GM18507 (cell line): ENCODE measurements around the gene RNU6-7.

Experiments
- DNase-seq: peaks from one replicate; pipeline ENCODE4 v3.0.0; 2011; ENCODE audit warnings: low read depth; ENCODE audit not compliant: insufficient read length; ENCODE audit errors: extremely low spot score
- FAIRE-seq: peaks from 2 replicates; lab custom pipeline; 2011; peaks lifted over from hg19 to GRCh38; lab: Jason Lieb, UNC

Gene RNU6-7

GRCh38 chr14:32201816-32202490, at the start of gene RNU6-7:
TSS of gene RNU6-7 (plus strand) at chr14:32202045.
- FAIRE-seq = no peak
- no peak for DNase-seq

DNA sequence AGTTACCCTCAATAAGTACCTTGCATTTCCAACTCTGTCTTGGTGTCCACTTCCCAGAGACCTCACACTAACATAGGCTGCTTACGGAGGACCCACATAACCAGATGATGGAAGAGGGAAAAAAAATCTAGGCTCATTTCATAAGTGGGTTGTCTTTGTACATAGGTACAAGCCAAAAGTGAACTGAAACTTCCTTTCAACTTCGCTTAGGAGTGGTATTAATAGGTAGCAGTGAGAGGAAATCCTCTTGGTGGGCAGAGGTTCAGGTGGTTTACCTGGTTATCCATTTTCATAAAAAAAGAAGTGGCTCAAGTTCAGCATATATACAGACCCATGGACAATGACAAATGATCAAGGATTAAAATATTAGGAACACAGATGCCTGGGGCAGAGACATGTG, 35.8 kb upstream of the RNU6-7 start:
- DNase-seq = no peak
- FAIRE-seq = no peak

- no peak for DNase-seq
- FAIRE-seq = no peak
Measured at GRCh38 chr14:32166924-32167323, 34.9 kb upstream of the RNU6-7 start.

GRCh38 chr14:32167907-32168306, 33.9 kb upstream of the RNU6-7 start:
- DNase-seq = no peak
- no peak for FAIRE-seq

- no peak for DNase-seq
- no peak for FAIRE-seq
Measured at GRCh38 chr14:32169191-32169590, 32.7 kb upstream of the RNU6-7 start.

DNA sequence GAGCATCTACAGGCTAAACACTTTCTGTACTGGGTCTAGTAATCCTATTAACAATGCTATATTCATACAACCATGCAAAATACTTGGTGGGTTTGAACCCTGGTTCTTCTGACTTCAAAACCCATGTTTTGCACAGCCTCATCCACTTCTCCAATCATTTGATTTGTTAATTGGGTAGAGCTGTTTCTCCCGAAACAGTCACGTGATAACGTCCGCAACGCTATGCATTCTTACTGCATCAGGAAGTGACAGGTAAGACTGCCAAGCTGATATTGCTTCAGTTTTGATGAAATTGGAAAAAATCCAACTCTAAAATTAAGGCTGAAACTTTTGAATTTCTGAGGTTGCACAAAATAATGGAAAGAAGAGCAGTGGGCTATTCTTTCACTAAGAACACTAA, 30.4 kb upstream of the RNU6-7 start:
- no peak for DNase-seq
- FAIRE-seq = no peak

GRCh38 chr14:32183151-32184058, 18.4 kb upstream of the RNU6-7 start:
- FAIRE-seq (no peak), DNase-seq (no peak)

DNA sequence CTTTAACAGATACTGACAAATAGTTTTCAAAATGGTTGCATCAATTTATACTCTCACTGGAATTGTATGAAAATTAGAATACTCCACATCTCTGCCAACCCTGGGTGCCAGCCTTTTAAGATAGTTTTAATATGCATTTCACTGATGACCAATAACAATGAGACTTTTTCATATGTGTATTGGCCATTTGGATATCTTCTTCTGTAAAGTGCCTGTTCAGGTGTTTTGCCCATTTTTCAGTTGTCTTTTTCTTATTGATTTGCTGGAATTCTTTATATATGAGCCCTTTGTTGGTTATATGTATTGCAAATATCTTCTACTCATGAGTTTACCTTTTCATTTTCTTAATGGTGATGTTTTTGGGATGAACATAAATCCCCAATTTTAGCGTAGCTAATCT, 16.7 kb upstream of the RNU6-7 start:
- DNase-seq = no peak
- FAIRE-seq = no peak

- DNase-seq = no peak
- FAIRE-seq = peak; percentile 15
Measured at GRCh38 chr14:32186248-32186647, 15.6 kb upstream of the RNU6-7 start.

- DNase-seq = no peak
- no peak for FAIRE-seq
Measured at GRCh38 chr14:32189811-32190210, 12.0 kb upstream of the RNU6-7 start.

DNA sequence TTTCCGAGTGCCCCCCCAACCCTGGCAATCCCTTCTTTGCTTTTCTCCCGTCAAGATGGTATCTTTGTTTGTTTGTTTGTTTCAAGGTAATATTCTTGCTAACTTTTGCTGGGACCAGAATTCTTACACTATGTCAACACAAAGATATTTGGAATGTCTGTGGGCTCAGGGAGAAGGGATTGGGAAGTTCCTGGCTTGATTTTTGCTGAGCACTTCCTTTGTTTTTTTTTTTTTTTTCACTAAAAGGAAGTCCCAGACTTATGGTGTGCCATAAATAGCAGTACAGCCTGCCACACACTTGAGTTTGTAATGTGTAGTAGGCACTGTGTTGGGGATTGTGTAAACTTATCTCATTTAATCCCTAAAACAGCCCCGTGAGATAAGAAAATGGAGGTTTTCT, 11.2 kb upstream of the RNU6-7 start:
- DNase-seq (no peak), FAIRE-seq (no peak)

- DNase-seq (no peak), FAIRE-seq (no peak)
Measured at GRCh38 chr14:32192712-32193373, 9.0 kb upstream of the RNU6-7 start.

DNA sequence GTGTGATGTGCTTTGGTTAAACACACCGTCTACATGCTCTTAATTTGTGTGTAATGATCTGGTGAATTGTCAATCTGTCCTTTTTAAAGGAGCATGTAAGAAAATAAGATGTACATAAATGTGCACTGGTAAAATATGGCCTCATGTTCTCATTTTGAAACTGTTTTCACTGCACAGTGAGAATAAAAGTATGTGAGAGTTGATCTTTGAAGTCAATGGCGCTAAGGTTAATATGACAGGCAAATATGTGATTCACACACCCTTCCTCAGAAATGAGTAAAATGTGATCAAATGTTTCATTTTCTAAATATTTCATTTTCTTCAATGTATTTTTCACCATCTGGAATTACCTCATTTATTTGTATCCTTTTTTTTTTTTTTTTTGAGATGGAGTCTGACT, 8.3 kb upstream of the RNU6-7 start:
- FAIRE-seq = no peak

DNA sequence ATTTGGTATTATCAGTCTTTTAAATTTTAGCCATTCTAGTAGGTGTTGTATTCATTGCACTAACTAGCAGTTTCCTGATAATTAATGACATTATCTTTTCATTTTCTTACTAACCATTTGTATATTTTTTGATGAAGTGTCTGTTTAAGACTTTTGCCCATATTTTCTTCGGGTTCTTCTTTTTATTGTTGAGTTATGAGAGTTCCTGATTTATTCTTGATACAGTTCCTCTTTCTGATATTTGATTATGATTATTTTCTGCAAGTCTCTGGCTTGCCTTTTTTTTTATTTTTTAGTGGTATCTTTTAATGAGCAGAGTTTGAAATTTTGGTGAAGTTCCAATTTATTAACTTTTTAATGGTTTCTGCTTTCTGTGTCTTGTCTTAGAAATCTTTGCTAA, 6.2 kb upstream of the RNU6-7 start:
- DNase-seq (no peak), FAIRE-seq (no peak)

More for the DNA sequence above, 8.3 kb upstream of the RNU6-7 start:
- DNase-seq = no peak

DNA sequence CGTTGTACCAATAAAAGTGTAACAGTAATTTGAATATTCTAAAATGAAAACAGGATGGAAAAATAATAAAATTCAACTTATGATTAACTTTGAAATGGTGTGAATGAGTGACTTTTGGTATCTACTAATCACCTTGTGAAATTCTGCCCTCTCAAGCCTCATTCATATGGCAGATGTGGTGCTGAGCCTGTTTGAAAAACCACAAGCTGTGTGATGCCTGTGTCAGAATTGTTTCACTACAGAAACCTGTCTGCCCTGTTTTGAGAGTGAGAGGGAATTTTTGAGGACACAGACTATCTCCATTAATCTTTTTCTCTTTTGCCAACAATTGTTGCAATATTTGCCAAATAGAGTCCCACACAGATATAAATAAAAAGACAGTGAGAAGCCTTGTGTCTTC, 3.9 kb upstream of the RNU6-7 start:
- peak; percentile 51 for FAIRE-seq
- no peak for DNase-seq

GRCh38 chr14:32200368-32201192, 1.3 kb upstream of the RNU6-7 start:
- FAIRE-seq = peak; percentile 18
- no peak for DNase-seq

GRCh38 chr14:32201193-32201815, 541 bp upstream of the RNU6-7 start:
- DNase-seq = peak; percentile 38
- peak; percentile 56 for FAIRE-seq

DNA sequence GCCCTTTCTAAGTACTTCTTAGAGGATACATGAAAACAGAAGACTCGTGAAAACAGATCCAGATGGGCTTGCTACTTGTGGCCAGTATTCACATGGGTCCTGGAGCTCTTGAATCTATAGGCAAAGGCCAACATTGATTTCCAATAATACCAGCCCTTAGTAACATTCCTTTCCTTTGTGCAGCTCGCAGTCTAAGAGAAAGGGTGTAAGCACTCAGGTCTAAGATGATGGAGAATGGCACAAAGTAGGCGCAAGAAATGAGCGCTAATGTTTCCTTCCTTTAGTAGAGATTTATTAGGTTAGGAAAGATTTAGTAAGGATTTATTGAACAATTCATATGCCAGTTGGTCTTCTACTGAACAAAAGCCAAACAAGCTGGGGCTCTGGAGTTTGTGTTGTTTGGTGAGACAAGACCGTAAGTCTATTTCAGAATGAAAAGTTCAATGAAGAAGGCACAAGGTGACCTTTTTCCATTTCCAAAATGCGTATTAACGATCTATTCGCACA, 699 bp downstream of the RNU6-7 start:
- no peak for FAIRE-seq
- no peak for DNase-seq
